Pulmonary artery endothelial cell (primary cell): ENCODE results near the gene DNAJB4. TPM values are rescaled to one million over a fixed set of nuclear protein-coding genes. Genes with fewer than 3 reads are reported as not detected.
"Not testable (repeated sequence)": the region's sequence is repeated elsewhere in the genome, so short reads cannot be mapped to it uniquely, and the experiment has no call there.

ENCODE experiments used
- DNase-seq: peaks from one replicate; pipeline ENCODE4 v3.0.0-alpha.2; 2011; ENCODE audit warnings: low read depth, low spot score
- total RNA-seq: library from RNA; depleted of rRNA; stranded (reverse); fragments of >200 nt; gene quantifications from 2 replicates; pipeline ENCODE4 v1.2.3, GENCODE V29; 2014

The DNAJB4 gene
- 162 and 339 TPM in 2 replicates for total RNA-seq

DNA sequence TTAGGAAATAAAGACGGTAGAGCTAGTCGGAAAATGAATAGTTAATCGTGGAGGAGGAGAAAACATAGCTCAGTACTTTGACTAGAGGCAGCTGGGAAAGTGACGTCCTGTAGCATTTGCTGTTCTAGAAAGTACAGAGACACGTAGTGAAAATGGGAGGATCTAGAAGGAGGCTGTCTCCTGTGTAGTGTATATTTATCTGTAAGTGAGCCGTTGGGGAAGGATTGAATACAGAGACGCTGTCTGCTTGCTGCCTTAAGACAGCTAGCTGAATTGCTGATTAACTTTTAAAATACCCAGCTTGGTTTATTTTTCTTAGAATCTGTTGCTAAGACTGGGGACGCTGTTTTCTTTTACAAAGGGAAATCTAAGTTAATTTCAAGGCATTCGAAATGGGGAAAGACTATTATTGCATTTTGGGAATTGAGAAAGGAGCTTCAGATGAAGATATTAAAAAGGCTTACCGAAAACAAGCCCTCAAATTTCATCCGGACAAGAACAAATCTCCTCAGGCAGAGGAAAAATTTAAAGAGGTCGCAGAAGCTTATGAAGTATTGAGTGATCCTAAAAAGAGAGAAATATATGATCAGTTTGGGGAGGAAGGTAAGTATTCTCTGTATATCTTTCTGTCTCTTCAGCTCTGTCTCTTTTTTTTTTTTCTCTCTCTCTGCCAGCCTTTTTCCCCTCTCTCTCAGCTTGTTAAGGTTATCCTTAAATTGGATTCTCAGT lies at the start of gene DNAJB4:
Gene DNAJB4, plus strand, starts transcription at position 221 of the 729 bp plus-strand sequence. Its CDS starts 172 bp downstream, at position 393.
- peak; percentile 96 for DNase-seq

DNA sequence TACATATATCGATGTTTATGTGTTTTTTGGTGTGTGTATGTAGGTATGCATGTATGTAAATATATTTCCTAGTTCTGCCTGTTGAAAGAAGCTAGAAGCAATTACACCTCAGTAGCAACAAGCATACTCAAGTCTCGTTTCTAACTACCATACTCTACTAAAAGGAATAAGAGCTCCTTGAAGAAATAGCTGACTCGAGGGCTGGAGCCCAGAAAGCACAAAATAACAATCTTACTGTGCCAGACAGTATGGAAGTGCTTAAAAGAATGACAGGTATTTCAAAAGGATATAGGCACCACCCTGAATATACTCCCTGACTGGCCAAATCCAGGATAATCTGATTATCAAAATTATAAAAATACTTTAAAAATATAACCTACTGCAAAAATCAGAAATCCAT lies 49.0 kb upstream of the DNAJB4 start:
- no peak for DNase-seq

DNA sequence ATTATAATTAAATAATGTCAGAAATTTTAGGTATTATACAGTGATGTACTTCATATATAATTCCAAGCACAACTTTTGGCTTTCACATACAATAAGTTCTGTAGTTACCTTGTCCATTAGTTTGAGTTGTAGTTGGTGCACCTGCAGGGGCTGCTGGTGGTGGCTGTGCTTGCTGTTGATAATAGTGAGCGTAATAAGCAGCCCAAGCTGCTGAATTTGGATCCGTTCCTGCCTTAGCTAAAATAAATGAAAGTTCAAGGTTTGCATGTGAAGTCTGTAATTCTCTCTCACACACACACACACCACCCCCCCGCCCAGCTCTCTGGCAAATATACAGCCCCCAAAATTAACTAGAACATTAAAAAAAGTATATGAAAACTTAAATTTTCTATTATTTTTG lies 48.3 kb upstream of the DNAJB4 start:
- no peak for DNase-seq

DNA sequence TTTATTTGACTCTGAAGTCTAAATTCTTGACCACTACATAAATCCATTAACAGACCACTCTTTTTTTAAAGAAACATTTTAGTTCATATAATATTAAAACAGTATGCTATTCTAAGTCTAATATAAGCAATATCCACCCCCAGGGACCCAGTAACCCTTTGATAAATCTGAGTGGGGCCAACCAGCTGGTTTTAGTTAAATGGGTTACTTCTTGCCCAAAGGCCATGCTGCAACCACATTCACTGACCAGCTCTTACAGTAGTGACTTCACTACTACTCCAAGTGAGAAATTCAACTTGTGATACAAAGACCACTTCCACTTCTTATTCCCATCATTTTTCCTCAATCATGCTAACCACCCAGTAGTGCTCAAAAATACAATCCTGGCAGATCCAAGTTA lies 46.3 kb upstream of the DNAJB4 start:
- no peak for DNase-seq

DNA sequence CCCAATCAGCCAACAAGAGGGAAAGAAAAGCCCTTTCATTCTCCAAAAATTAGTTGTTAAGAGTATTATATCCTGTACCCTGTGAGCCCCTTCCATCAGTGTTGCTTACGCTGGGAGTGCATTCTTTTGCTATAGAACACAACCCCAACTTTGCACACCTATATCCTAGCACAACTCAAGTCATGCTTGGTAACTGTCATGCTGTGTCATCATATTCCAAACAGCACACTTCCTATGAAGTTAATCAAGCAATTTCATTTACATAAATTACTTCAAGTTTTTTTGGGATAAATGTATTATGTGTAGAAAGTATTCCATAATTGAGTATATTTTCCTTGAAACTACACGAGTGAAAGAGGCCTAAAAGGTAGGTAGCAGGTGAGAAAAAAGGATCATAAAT lies 45.9 kb upstream of the DNAJB4 start:
- DNase-seq: no peak

DNA sequence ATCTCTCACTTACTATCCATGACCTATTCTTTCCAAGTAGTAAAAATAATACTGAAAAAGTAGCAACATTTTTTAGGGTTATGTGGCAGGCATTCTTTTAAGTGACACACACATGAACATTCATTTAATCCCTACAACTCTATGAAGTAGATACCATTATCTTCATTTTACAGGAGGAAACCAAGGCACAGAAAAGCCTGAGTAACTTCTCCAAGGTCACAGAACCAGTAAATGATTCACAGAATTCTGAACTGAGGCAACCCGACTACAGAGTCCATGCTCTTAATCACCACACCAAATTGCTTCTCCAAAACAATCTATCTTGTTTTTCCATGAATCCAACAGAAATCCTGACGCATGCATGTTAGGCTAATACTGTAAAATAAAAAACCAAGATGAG lies 43.3 kb upstream of the DNAJB4 start:
- no peak for DNase-seq

DNA sequence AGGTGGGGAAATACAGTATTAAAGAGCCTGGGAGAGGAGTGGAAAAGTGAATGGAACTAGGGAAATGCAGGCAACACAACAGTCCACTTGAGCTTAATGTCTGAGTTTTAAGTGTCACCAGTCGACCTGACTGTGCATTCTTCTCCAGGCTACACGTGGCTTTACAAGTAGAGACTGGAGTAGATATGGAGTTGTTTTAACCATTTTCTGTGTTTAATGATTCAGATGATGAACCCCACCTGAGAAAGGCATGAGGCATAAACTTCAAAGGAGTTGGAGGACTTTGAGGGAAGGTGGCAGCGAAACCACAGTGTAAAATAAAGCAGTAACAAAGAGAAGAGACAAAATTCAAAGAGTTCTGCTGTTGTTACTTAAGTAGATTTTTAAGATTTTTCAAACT lies 38.4 kb upstream of the DNAJB4 start:
- no peak for DNase-seq

DNA sequence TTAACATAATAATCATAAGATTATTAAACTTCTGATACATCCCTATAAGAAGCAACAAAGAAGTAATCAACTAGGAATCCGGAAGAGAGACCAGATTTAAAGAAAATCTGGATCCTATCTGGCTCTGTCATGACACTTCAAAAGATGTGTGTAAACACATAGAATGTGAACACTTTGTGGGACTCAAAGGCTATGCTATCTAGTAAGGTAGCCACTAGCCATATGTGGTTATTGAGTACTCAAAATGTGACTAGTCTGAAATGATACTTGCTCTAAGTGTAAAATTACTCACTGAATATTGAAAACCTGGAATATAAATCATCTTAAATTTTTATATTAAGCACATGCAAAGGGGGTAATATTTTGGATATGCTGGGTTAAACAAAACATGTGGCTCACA lies 34.5 kb upstream of the DNAJB4 start:
- no peak for DNase-seq

DNA sequence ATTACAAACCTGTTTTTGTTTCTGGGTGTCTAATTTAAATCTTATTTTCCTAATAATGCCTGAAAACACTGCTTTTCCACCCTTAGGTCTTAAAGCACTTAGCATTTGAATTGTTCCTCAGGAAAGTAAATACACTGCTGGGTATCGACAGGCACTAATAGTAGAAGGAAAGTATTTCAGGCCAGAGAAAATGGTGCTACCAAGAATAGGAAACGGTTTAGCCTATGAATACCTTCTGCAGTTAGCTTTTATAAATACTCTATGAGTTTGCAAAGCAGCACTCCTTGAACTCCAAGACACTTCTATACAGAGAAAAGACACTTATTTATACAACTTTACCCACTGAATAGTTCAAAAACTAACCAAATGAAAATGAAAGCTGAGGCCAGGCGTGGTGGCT lies 32.7 kb upstream of the DNAJB4 start:
- no peak for DNase-seq

DNA sequence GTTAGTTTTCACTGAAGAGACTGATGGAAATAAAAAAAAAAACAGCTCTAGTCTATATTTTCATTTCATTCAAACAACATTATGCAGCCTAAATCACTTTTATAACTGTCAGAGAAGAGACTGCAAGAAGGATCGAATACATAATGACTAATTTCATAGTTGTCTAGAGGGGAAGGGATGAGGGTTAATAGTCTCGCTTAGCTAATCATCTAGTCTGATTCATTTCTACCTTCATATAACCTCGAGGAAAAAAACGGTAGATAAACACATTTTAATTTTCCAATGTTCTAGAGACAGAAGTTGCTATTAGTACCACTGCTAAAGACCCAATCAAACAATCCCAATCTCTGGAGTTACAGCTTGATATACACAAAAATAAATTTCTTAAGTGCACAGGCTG lies 29.4 kb upstream of the DNAJB4 start:
- DNase-seq: no peak

DNA sequence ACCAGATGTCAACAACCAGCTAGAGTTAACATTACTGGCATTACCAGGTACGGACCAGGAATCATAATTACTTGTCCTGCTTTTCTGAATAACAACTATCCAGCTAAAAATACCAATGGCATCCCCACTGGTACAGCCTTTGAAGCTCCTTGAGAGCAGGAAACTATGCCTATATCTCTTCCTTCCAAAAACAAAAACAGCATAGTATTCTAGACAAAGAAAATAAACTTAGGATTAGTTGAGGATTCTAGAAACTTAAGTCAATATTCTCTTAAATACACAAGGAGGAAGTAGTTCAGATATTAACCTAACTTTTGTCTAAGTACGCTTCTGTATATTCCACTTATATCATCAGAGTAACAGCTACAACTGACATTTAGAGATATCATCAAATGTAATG lies 28.8 kb upstream of the DNAJB4 start:
- DNase-seq: no peak

DNA sequence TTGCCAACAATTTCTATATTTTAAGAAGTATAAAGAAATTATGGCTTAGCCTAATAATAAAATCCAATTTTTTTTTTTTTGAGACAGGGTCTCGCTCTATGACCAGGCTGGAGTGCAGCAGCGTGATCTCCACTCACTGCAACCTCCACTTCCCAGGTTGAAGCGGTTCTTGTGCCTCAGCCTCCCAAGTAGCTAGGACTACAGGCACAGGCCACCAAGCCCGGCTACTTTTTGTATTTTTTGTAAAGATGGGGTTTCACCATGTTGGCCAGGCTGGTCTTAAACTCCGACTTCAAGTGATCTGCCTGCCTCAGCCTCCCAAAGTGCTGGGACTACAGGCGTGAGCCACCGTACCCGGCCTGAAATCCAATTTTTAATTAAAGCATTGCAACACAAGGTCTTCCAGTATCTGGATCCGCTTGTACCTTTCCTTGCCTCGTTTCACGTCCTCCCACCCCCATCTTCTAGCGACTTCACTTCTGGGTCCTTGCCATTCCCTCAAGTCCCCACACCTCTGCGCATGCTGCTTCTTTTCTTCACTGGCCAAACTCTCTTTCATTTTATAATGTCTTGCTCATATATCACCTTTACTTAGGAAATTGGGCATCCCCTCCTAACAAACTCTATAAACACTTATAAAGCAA lies 28.2 kb upstream of the DNAJB4 start:
- DNase-seq: no peak

DNA sequence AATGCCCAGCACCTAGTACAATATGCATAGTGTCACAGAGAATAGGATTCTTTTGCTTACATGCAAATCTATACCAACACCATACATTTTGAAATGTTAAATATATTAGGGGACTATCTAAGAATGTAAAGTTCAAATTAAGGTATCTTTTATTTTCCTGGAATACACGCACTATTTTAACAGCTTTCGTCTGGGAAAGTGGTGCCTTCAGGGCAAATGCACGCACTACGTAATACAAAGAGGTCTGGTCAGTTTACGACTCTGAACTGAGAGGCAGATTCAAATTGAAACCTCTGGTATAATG lies 26.8 kb upstream of the DNAJB4 start:
- DNase-seq: no peak

DNA sequence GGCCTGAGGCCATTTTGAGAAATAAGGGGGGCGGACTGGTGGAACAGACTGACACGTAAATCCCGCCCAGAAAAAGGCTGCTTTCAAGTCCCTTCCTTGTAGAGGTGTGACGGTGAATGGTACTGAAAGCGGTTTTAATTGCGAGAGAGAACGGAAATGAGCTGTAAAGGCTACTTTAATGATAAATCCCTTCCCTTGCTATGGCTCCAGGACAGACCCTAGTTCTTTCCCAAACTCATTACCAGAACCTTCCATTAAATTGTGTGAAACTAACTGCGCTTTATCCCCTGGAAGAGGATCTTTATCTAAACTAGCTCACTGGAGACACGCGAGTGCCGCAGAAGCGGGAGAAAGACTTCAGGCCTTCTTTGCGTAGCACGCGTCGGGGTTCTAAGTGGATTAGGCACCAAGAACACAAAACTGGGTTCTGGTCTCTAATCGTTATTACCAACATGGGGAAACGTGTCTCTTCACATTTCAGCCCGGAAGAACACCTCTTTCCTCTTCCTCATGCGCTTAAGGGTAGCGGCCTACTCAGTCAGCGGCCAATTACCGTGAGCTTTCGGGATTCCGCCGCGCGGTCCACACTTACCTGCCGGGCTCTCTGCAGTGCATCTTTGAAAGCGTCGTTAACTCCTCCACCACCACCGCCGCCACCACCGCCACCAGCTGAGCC lies 26.3 kb upstream of the DNAJB4 start:
- DNase-seq: peak; percentile 91

DNA sequence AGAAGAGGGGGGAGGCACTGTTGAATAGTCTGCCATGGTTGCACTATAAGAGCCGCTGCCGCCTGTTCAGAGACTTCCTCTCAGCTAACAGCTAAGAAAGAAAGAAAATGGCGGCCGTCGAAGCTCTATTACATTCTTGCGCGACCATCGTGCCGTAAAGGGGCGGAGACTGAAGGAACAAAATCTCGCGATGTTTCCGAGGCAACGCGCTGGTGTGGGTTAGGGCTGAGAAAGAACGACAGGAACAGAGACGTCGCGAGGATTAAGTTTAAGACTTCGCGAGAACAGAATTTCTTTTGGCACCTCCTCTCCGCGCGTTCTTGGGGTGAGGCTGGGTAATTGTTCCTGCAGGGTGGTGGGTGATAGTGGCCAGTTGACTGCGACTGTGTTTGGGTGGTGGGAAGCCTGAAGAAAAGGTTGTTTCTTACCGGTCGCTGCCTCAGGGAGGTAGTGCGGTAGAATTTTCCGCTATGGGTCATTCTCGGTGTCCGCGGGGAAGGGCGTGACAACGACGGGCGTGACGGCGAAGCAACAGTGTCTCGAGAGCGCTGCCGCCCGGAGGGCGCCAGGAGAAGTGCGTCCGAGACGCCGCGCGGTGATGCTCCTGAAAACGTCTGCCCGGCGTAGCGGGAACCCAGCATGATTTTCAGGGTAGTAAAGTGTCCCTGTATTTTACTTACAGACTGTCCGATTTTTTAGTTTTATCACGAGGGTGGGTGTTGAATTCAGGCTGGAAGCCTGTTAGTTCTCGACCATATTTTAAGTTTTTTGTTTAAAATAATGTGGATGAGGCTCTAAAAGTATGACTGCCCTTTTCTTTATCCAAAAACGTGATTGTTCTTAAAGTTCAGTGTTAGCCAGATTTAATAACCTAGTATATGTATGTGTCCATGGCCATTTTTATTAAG lies 25.5 kb upstream of the DNAJB4 start, which contains the start of gene FUBP1:
Gene FUBP1, minus strand, starts transcription at position 104 of the 908 bp plus-strand sequence. Its CDS starts 68 bp downstream, at position 36.
- DNase-seq: peak; percentile 98

DNA sequence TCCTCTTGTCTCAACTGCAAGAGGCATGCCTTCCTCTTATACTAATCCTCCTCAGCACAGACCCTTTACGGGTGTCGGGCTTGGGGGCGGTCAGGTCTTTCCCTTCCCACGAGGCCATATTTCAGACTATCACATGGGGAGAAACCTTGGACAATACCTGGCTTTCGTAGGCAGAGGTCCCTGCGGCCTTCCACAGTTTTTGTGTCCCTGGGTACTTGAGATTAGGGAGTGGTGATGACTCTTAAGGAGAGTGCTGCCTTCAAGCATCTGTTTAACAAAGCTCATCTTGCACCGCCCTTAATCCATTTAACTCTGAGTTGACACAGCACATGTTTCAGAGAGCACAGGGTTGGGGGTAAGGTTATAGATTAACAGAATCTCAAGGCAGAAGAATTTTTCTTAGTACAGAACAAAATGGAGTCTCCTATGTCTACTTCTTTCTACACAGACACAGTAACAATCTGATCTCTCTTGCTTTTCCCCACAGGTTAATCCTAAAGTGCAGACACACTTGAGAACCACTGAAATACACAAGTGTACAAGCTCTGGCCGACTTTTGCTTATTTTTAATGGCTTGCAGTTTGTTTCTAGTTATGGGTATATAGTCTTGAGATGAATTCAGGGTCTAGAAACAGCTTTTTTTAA lies 21.3 kb upstream of the DNAJB4 start:
- not testable (repeated sequence) for DNase-seq

DNA sequence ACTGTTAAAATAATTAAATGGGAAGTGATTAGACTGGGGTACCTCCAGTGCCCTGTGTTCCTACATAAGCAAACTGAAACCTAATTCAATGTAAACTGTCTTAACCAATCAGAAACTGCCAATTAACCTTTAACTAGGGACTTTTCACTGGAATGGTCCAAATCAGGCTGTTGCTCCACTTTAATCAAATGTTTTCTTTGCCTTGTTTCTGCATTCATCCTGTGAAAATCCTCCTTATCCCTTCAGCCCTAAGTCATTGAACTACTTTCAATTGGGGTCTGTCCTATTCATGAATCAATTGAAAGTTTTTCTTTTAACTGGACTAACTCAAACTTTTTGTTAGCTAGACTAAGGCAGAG lies 20.8 kb upstream of the DNAJB4 start:
- no peak for DNase-seq

DNA sequence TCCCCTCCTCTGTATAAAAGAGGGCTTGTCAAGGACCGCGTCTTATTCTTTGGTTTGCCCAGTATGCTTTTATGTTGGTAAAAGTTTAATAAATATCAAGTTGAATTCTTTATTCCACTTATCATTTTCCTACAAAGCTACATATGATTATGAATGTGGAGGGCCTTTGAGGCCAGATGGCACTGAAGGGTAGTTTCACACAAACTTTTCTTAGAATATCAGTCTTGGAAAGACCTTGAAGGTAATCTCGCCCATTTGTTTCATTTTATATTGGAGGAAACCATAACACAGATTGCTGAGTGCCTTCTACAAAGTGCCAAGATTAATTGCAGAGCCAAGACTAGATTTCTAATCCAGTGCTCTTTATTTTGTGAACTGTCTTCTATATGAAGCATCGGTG lies 20.1 kb upstream of the DNAJB4 start:
- no peak for DNase-seq

DNA sequence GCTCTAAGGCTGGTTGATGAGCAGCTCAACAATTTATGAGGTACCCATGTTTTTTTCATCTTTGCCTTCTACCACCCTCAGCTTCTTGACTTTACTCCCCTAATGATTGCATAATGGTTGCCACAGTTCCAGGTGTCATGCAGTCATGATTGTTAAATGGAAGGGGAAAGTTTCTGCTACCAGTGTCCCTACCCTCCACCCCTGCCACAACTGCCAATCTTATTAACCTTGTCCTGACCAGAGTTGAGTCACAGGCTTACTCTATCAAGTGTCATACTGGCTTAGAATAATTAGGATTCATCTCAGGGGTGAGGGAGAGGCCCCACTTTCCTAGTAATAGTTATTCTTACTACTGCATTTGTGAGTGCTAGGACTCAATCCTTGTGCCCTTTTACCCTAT lies 17.9 kb upstream of the DNAJB4 start:
- DNase-seq: no peak

DNA sequence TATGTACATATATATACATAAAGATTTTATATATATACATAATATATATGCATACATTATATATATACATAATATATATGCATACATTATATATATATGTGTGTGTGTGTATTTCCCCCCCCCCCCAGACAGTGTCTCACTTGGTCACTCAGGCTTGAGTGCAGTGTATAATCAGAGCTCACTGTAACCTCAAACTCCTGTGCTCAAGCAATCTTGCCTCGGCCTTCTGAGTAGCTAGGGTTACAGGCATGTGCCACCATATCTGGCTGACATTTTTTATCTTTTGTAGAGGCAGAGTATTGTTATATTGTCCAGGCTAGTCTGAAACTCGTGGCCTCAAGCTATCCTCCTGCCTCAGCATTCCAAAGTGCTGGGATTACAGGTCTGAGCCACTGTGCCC lies 16.8 kb upstream of the DNAJB4 start:
- DNase-seq: no peak

DNA sequence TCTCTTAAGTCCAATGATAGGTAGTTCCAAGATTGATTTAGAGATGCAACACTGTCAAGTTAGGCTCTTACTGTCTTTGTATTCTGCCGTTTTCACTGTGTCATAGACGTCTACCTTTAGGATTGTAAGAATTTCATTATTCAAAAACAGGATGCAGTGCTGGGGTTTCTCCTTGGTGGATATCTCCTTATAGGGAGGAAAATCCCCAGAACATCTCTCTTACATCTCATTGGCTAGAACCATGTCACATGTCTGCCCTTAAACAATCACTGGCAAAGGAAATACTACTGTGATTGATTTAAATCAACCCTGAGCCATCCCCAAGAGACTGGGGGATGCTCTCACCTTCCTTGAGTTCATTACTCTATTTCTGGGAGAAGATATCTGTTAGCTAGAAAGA lies 15.0 kb upstream of the DNAJB4 start:
- DNase-seq: no peak
